Posterior cingulate gyrus (tissue), 11 donors: ENCODE measurements around the gene MEI1.
"Not testable (repeated sequence)": the region's sequence is repeated elsewhere in the genome, so short reads cannot be mapped to it uniquely, and the experiment has no call there.

Source experiments
- DNase-seq, 10 donors: peaks; one replicate each; pipeline versions ENCODE4 v3.0.0 to v3.0.0-alpha.2; 2020 to 2021; ENCODE audit warnings: mixed read lengths in 3 of 10
- intact Hi-C: fragments of 100-400 bp; cut with DNase I; formaldehyde crosslinking; loops from one replicate; pipeline ENCODE4 v1.15.1; 2023

The MEI1 gene, protein sequence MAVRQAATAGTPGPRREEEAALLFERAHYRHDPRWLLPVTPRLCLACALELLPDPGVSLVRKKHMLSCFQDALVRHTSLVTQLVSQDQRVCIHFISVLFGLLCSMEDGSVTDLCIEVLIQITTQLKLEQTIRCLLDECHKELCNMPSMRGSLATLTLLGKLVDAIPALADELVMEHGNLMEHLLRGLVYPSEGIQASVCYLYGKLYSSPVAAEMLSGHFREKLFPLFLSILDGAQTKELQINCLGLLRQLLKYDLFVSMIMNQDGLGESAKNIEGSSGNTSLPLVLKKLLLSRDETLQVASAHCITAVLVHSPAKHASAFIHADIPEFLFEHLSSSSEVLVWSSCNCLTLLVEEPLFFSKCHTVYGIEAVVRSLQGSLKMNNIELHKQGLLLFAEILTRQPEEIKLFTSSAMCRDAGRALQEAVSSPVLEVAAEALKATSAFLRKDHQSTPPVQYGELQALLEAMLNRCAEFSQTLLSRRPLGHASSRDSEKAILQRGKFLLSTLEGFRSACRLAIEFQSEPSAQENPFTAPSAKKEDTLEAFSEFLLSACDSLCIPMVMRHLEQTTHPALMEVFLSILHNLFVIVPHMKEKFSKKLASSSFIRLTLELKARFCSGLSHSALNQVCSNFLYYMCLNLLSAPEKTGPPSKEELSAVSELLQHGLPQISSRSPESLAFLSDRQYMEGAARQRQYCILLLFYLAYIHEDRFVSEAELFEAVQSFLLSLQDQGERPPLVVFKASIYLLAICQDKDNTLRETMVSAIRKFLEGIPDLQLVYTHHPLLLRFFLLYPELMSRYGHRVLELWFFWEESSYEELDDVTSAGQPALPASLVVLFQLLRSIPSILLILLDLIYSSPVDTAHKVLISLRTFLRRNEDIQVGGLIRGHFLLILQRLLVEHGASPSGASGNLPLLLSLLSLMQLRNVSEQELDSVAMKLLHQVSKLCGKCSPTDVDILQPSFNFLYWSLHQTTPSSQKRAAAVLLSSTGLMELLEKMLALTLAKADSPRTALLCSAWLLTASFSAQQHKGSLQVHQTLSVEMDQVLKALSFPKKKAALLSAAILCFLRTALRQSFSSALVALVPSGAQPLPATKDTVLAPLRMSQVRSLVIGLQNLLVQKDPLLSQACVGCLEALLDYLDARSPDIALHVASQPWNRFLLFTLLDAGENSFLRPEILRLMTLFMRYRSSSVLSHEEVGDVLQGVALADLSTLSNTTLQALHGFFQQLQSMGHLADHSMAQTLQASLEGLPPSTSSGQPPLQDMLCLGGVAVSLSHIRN

DNA sequence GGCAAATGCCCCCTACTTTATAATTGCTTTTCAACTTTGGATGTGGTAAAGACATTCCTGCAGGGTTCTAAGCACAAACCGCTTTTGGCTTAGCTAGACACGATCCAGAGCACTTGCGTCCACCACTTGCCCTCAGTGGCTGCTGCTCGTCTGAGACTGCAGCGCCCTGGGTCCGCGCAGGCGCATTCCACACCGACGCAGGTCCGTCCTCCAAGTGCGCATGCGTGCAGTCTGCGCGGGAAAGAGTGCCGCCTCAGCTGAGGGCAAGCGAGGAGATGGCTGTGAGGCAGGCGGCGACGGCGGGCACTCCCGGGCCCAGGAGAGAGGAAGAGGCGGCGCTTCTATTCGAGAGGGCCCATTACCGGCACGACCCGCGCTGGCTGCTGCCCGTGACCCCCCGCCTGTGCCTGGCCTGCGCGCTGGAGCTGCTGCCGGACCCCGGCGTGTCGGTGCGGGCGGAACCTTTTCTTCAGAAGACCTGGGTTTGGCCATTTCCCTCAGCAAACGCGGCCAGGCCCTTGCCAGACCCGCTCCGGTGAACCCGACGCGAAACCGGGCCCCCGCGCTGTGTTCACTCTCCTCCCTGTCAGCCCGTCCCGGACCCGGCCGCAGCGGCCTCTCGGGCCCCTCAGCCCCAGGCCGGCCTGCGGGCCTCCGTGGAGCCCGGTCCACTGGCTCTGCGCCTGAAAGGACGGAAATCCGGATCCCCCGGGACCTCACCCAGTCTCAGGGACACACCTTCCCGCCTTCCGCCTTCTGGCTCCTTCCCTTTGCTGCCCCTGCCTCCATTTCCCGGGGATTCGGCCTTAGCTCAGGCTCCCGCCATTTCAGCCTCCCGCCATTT lies at the start of gene MEI1:
Gene MEI1, plus strand, starts transcription at position 240 of the 844 bp plus-strand sequence. Its CDS starts 36 bp downstream, at position 276.
- peak; percentile 78 to 98 (median 88) for DNase-seq
- intact Hi-C loops: loop anchor here (10.0 kb wide), 1 partner anchor 105 kb away; the partner anchor contains the start of gene CCDC134

DNA sequence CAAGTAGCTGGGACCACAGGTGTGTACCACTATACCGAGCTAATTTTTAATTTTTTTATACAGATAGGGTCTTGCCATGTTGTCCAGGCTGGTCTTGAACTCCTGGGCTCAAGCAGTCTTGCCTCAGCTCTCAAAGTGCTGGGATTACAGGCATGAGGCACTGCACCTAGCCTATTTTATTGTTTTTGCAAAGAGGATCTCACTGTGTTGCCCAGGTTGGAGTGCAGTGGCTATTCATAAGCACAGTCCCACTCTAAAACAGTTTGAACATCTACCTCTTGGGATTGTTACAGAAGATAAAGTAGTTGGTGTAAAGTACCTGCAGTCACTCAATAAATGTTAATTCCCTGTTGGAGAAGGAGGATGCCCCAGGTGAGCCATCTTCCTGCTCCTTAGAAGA lies 49.1 kb upstream of the MEI1 start:
- DNase-seq: no peak
- intact Hi-C loops: no loop called here

DNA sequence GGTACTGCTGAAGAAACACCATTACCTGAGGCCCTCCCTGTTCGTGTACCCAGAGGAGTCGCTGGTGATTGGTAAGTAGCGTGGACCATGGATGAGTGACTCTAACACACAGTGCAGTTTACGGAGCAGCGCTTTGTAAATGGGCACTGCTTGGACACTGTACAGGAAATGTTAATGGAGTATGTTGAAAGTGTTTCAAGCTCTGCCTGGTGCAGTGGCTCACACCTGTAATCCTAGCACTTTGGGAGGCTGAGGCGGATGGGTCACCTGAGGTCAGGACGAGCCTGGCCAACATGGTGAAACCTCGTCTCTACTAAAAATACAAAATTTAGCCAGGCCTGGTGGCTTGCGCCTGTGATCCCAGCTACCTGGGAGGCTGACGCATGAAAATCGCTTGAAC lies 48.5 kb upstream of the MEI1 start:
- no peak for DNase-seq
- intact Hi-C loops: no loop called here

GRCh38 chr22:41654322-41654721 lies 45.0 kb upstream of the MEI1 start:
- DNase-seq: no peak
- intact Hi-C loops: no loop called here

- intact Hi-C loops: no loop called here
- no peak for DNase-seq
Observed at GRCh38 chr22:41656556-41656955, 42.7 kb upstream of the MEI1 start.

- DNase-seq: no peak
- intact Hi-C loops: no loop called here
Observed at GRCh38 chr22:41657709-41658108, 41.6 kb upstream of the MEI1 start.

DNA sequence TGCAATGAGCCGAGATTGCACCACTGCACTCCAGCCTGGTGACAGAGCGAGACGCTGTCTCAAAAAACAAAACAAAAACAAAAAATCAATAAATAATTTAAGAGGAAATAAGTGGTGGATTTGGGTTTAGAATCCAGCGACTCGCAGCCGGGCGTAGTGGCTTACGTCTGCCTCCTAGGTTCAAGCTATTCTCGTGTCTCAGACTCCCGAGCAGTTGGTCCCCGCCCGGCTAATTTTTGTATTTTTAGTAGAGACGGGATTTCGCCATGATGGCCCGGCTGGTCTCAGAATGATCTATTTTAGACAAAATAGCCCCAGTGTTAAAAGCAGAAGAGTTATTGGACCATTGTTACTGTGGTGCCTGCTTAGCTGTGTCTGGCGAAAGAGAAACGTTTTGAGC lies 40.4 kb upstream of the MEI1 start:
- intact Hi-C loops: no loop called here
- no peak for DNase-seq

DNA sequence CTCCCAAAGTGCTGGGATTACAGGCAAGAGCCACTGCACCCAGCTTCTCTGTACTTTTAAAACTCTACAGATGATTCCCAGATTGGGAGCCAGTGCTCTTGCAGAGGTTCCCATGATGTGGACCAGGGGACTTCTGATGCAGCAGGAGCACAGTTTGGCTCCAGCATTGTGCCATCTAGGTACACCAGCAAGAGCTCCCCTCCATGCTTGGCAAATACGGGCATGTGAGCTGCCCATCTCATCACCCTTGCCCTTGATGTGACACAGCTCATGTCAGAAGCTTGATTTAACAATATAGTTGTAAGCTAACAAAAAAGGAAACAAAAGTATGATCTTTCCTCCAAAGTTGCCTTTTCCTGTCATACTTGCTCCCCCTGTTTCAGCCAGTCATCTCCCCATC lies 39.4 kb upstream of the MEI1 start:
- intact Hi-C loops: no loop called here
- no peak for DNase-seq

GRCh38 chr22:41660416-41660815 lies 38.9 kb upstream of the MEI1 start:
- intact Hi-C loops: no loop called here
- no peak for DNase-seq

GRCh38 chr22:41661088-41661487 lies 38.2 kb upstream of the MEI1 start:
- intact Hi-C loops: no loop called here
- no peak for DNase-seq

- DNase-seq: no peak
- intact Hi-C loops: no loop called here
Observed at GRCh38 chr22:41661713-41662112, 37.6 kb upstream of the MEI1 start.

- peak in 1 of 10 donors; percentile 49 for DNase-seq
- intact Hi-C loops: not testable (repeated sequence)
Observed at GRCh38 chr22:41663594-41663993, 35.7 kb upstream of the MEI1 start.

DNA sequence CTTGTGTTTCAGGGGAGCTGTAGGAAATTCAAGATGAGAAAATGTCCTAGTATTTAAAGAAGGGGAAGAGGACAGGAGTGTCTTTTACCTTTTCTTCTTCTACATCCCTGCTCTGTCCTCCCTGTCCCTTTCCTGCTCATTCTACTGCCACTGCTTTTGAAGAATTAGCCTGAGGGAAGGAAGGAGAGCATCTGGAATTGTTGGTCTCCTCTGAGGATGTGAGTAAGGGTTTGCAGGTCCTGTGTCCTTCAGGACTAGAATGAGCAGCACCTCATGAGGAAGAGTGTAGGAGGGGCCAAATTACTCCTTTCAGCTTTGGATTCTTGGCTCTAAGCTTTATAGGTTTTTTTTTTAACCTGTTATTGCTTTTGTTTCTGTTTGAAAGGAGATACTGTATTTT lies 34.8 kb upstream of the MEI1 start:
- DNase-seq: no peak
- intact Hi-C loops: no loop called here

- intact Hi-C loops: no loop called here
- DNase-seq: no peak
Observed at GRCh38 chr22:41664951-41665350, 34.4 kb upstream of the MEI1 start.

- intact Hi-C loops: no loop called here
- no peak for DNase-seq
Observed at GRCh38 chr22:41668971-41669911, 30.1 kb upstream of the MEI1 start.

GRCh38 chr22:41672096-41672495 lies 27.2 kb upstream of the MEI1 start:
- intact Hi-C loops, DNase-seq: not testable (repeated sequence)

DNA sequence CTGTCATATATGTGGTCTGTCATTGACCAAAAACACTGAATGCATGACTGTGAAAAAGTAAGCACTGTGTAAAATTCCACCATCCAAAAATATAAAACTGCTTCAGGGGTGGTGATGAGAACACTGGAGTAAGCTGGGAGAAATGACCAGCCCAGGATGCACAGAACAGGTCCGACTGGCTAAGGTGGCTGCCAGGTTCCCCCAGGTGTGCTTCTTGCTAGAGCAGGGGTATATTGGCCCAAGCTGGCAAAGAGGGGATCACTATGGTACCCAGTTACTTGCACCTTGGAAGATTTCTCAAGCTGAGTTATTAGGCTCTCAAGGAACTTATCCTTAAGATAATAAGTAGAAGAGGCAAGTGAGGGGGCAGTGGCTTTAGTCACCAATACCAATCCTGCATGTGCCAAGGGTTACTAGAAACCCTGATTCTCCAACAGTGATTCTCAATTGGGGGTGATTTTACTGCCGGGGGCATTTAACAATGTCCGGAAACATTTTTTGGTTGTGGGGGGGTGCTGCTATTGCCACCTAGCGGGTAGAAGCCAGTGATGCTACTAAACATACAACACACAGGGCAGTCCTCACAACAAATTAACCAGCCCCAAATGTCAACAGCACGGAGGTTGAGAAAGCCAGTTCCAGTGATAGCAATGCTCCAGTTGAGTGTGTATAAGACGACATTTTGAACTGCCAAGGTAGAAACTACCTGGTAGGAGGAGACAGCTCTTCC lies 26.4 kb upstream of the MEI1 start:
- peak in 2 of 10 donors; percentile 31 to 49 for DNase-seq
- intact Hi-C loops: no loop called here

- DNase-seq: no peak
- intact Hi-C loops: no loop called here
Observed at GRCh38 chr22:41674846-41675340, 24.4 kb upstream of the MEI1 start.
